Activated CD8-positive, alpha-beta memory T cell treated with anti-CD3 and anti-CD28 coated beads for 24 hours (primary cell): ENCODE results near the gene SLC27A2.

Experiments used
- DNase-seq: peaks from one replicate; pipeline ENCODE4 v3.0.0-alpha.2; 2020

SLC27A2 gene

DNA sequence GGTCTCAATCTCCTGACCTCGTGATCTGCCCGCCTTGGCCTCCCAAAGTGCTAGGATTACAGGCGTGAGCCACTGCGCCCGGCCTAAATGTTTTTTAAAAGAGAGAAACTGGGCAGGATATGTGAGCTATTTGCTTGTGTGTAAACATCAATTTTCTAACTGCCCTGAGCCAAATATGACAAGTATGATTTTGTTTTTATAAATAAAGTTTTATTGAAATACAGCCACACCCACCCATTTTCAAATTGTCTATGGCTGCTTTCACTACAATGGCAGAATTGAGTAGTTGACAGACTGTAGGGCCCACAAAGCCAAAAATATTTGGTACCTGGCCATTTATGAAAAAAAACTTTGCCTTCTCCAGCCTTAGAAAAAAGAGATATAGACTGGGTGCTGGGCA is 99.4 kb downstream of the SLC27A2 start:
- DNase-seq, result no peak
